GM19372 (cell line): ENCODE measurements around the gene HSF5.
"Not testable (repeated sequence)": the region's sequence is repeated elsewhere in the genome, so short reads cannot be mapped to it uniquely, and the experiment has no call there.

Experiments
- ATAC-seq: cut with Tn5 transposase; IDR thresholded peaks from one replicate; pipeline ENCODE4 v1.9.1; 2021; ENCODE audit warnings: mild to moderate bottlenecking, low read depth, moderate library complexity; ENCODE audit not compliant: unreplicated experiment

The HSF5 gene

GRCh38 chr17:58491510-58492045, 3.4 kb upstream of the HSF5 start:
- no peak for ATAC-seq

GRCh38 chr17:58488428-58488890, 251 bp upstream of the HSF5 start:
- no peak for ATAC-seq

- ATAC-seq: no peak
These were observed 3.6 kb downstream of the HSF5 start for GRCh38 chr17:58484600-58484999.

- not testable (repeated sequence) for ATAC-seq
These were observed 6.4 kb downstream of the HSF5 start for GRCh38 chr17:58481798-58482197.

- ATAC-seq: no peak
These were observed 8.1 kb downstream of the HSF5 start for GRCh38 chr17:58480090-58480489.

GRCh38 chr17:58476812-58477211, 11.4 kb downstream of the HSF5 start:
- ATAC-seq: no peak

GRCh38 chr17:58475985-58476384, 12.2 kb downstream of the HSF5 start:
- no peak for ATAC-seq

- no peak for ATAC-seq
These were observed 17.9 kb downstream of the HSF5 start for GRCh38 chr17:58470356-58470755.

GRCh38 chr17:58468944-58469343, 19.3 kb downstream of the HSF5 start:
- no peak for ATAC-seq

- ATAC-seq: no peak
These were observed 32.7 kb downstream of the HSF5 start for GRCh38 chr17:58455491-58455890.

- ATAC-seq: no peak
These were observed 35.5 kb downstream of the HSF5 start for GRCh38 chr17:58452738-58453137.

- ATAC-seq: no peak
These were observed 40.9 kb downstream of the HSF5 start for GRCh38 chr17:58447039-58447975.

GRCh38 chr17:58446086-58446485, 42.1 kb downstream of the HSF5 start:
- ATAC-seq: no peak

GRCh38 chr17:58436805-58437239, 51.4 kb downstream of the HSF5 start:
- no peak for ATAC-seq

GRCh38 chr17:58436245-58436644, 52.0 kb downstream of the HSF5 start:
- no peak for ATAC-seq

GRCh38 chr17:58432806-58433573, 55.2 kb downstream of the HSF5 start:
- ATAC-seq: no peak

- ATAC-seq: no peak
These were observed 60.4 kb downstream of the HSF5 start for GRCh38 chr17:58427807-58428206.

GRCh38 chr17:58421711-58422110, 66.5 kb downstream of the HSF5 start:
- ATAC-seq: no peak

GRCh38 chr17:58420827-58421226, 67.4 kb downstream of the HSF5 start:
- no peak for ATAC-seq

- ATAC-seq: peak; percentile 92
These were observed 70.7 kb downstream of the HSF5 start, which contains the start of gene RNF43 for GRCh38 chr17:58417300-58418092. Gene RNF43 (minus strand): TSS chr17:58417534. CDS start chr17:58415577, 1,957 bp downstream.
